CD4-positive, alpha-beta T cell treated with Interleukin-6 at 100 ng/mL for 8 hours (primary cell): ENCODE results near the gene KCNQ1.
A peak's percentile ranks its signal among the peaks of the same experiment; 100 is the strongest.

ENCODE experiments used
- DNase-seq: peaks from one replicate; pipeline ENCODE4 v3.0.0-alpha.2; 2020; ENCODE audit warnings: mixed read lengths, low spot score

The KCNQ1 gene

GRCh38 chr11:2423157-2424025, 21.4 kb upstream of the KCNQ1 start:
- no peak for DNase-seq

DNA sequence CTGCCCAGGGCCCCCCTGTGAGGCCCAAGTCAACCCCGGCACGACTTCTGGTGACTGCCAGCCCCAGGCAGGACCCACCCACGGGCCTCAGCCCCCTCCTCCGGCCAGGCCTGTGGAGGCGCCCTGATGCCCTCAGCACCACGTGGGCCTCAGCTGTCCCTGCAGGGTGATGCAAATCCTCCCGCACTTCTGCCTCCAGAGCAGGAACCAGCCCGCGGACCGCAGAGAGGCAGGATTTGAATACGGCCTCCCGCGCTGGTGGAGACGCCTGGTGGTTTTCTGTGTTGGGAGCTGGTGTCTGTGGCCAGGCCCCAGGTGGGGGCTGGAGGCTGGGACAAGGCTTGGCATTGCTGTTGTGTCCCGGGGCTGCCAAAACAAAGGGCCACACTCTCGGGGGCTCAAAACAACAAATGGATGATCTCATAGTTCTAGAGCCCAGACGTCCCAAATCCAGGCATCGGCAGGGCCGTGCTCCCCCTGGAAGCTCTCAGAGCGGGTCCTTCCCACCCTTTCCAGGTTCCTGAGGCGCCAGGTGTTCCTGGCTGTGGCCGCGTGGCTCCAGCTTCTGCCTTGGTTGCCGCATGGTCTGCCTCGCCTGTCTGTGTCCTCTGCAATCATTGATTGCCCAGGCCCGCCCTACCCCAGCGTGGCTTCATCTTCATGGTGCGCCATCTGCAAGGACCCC, 19.9 kb upstream of the KCNQ1 start:
- DNase-seq = no peak

DNA sequence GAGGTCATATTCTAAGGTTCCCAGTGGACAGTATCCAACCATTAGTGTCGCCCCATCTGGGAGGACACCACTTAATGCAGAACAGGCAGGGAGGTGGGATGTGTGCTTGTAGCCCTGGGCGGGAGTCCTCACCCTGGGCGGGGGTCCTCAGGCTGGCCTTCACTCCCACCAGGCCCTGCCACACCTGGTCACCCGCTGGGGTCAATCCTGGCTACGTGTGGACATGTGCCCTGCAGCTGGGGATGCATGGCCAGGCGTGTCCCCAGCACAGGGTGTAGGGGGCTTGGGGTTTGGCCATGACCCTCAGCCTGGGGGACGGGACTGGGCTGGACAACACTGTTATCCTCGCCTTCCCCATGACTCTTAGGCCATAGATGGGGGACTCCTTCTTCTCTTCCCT, 19.3 kb upstream of the KCNQ1 start:
- DNase-seq = no peak

GRCh38 chr11:2426221-2426620, 18.6 kb upstream of the KCNQ1 start:
- no peak for DNase-seq

- DNase-seq = no peak
These were observed 17.8 kb upstream of the KCNQ1 start for GRCh38 chr11:2426826-2427521.

GRCh38 chr11:2427721-2428321, 17.0 kb upstream of the KCNQ1 start:
- no peak for DNase-seq

- DNase-seq = peak; percentile 83
These were observed 16.4 kb upstream of the KCNQ1 start for GRCh38 chr11:2428322-2428795.

GRCh38 chr11:2431395-2431794, 13.4 kb upstream of the KCNQ1 start:
- no peak for DNase-seq

DNA sequence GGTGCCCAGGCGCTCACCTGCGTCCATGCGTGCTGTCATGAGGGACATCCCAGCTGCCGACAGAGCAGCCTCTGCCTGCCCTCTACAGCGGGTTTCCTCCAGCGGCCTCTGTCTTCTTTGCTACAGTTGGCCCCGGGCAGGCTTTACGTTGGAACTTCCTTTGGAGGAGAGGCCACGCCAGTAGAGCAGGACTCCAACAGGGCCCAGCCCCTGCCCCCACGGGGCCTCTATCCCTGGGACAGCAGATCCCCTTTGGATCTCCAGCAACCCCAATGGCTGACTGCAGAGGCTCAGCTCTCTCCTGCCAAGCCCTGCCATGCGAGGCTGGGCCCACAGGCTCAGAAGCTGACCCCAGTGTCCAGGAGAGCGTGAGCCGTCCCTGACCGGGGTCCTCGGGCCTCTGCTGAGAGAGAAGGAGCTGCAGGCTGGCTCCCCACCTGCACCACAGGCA, 12.6 kb upstream of the KCNQ1 start:
- DNase-seq = no peak

- no peak for DNase-seq
These were observed 12.2 kb upstream of the KCNQ1 start for GRCh38 chr11:2432628-2433071.

DNA sequence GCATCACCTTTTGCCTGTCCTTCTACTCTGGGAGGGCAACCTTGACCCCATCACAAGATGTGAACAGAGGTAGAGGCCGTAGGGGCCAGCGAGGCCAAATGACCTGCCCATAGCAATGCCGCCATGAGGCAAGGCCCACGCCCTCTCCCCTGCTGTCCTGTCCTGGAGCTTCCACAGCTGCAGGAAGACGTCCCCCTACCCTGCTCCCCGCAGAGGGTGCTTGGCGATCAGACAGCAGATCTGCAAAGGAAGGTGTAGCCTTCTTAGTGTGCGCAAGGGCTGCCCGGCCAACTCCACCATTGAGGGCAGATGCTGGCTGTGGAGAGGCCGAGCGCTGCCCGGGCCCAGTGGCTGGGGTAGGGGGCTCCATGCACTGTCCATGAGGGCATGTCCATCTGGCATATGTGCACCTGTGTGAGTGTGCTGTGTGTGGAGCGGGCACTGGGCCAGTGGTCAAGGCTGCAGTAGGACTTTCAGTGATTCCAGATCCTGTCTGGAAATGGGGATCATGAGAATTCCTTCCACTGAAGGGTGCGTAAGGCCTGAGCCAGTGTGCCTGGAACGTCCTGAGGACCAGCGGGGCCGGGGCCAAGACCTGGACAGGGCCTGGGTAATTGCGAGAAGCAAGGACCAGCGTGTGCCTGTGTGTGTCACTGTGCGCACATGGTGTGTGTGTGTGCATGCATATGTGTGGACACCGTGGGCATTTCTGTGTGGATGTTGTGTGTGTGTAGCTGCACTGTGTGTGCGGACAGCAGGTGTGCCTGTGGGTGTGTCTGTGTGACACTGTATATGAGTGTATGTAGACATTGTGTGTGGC, 11.5 kb upstream of the KCNQ1 start:
- DNase-seq = no peak

GRCh38 chr11:2434008-2434407, 10.8 kb upstream of the KCNQ1 start:
- DNase-seq = no peak

DNA sequence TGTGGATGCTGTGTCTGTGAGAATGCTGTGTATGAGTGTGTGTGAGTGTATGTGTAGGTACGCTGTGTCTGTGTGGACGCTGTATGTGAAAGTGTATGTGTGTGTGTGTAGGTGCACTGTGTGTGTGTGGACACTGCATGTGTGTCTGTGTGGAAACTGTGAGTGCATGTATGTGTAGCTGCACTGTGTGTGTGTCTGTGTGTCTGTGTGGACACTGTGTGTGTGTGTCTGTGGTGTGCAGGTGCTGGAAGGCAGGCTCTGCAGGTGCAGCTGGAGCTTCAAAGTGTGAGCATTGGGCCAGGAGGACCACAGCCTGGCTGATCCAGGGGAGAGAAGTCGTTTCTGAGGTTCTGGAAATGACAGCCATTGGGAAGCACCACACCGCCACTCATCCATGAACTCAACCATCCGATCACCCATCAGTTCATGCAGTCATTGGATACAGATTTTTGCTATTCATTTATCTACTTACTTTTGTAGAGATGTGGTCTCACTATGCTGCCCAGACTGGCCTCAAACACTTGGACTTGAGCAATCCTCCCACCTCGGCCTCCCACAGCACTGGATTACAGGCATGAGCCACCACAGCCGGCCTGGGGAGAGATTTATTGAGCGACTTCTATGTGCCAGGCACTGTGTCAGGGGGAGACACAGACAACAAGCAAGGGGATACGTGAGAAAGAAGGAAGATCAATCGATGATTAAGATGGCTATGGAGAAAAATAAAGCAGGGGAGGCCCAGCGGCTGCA, 10.1 kb upstream of the KCNQ1 start:
- DNase-seq = no peak

DNA sequence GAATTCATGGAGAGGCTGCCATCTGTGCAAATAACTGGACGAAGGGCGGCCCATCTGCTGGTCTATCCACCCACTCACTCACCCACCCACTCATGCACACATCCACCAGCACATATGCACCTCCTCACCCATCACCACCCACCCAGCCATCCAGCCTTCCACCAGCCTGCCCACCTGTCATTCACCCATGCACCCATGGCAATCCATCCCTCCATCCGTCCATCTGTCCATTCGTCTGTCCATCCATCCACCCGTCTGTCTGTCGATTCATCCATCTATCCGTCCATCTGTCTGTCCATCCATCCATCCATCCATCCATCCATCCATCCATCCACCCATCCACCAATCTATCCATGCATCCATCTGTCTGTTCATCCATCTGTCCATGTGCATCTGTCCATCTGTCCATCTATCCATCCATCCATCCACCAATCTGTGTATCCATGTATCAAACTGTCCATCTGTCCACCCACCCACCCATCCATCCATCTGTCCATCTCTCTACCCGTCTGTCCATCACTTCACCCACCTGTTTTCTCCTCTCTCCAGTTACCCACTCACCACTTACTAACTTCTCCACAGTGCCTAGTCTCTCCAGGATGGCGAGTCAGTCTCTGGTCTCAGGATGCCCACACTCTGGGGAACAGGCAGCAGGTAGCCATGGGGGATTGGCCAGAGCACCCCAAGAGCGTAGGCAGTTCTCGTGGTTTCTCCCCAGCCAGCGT, 9.4 kb upstream of the KCNQ1 start:
- DNase-seq = no peak

DNA sequence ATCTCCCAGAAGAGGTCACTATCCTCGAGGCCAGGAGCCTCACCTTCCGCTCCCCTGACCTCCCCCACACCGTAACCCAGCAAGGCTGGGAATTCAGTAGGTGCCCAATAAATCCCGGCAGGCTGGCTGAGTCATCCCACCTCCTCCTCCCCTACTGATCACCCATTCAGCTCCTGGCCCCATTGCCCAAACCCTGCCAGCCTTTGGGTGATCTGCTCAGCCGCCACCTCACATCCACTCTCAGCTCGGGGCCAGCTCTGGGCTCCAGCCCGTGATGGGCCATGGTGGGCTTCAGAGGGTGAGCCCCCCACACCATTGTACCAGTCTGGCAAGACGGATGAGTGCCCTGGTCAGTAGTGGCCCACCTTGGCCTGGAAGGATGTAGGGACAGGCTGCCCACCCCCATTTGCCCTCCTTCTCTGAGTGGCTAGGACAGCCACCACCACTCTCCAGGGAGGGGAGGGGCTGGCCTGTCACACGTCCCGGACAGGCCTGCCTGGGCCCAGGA, 8.7 kb upstream of the KCNQ1 start:
- no peak for DNase-seq

DNA sequence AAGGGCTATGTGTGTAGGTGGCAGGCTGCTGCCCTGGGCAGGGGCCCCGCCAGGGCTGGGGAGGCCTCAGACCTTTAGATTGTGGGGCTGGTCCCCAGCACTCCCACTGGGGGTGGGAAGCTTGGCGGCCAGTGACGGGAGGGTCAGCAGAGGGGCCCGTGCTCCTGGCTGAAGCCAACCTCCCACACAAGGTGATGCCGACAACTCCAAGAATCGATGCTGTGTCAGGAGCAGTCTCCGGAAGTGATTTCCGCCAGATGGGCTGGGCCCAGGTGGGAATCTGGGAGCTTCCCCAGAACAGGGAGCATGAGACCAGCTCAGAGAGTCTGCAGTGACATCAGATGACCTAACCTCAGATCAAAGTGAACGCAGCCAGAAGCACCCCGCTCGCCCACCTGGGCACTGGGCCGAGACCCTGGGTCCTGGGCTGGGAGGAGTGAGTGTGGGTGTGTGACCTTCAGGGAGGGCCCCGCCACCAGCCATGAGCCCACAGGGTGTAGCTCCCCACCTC, 8.2 kb upstream of the KCNQ1 start:
- no peak for DNase-seq

DNA sequence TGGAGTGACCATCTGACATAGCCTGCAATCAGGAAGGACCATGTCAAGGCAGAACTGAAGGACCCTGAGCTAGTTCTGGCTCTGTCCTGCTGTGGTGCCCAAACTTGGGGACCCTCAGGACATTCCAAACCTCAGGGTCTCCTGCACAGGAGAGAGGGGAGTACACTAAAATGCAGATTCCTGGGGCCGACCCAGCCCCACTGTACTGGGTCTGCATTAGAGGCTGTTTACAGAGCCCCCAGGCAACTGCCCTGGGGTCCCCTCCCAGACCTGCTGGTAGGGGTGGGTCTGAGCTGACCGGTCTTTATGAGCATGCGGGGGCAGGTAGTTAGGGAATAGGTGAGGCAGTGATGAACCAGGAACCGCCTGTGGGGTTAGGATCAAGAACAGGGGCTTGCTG, 7.3 kb upstream of the KCNQ1 start:
- DNase-seq = no peak

DNA sequence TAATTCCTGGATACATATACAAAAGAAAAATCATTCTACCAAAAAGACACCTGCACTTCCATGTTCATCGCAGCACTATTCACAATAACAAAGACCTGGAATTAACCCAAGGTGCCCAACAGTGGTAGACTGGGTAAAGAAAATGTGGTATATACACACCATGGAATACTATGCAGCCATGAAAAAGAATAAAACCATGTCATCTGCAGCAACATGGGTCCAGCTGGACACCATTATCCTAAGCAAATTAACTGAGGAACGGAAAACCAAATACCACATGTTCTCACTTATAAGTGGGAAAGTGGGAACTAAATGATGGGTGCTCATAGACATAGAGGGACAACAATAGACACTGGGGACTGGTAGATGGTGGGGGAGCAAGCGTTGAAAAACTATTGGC, 5.0 kb upstream of the KCNQ1 start:
- no peak for DNase-seq

DNA sequence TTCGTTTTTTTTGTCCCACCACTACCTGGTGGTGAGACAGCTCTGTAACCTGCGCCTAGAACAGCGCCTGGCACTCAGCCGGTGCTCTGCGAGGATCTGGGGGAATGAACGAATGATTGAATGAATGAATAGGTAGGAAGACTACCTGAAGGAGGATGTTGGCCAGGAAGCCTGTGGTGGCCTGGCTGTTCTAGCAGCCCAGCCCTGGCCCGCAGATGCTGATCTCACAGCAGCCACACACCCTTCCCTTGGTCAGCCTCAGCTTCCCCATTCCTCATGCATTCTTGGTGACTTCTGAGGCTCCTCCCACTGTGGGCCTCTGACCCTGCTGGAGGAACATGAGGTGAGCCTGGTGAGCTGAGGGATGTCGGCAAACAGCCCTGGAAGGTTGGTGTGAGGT, 4.2 kb upstream of the KCNQ1 start:
- DNase-seq = no peak

DNA sequence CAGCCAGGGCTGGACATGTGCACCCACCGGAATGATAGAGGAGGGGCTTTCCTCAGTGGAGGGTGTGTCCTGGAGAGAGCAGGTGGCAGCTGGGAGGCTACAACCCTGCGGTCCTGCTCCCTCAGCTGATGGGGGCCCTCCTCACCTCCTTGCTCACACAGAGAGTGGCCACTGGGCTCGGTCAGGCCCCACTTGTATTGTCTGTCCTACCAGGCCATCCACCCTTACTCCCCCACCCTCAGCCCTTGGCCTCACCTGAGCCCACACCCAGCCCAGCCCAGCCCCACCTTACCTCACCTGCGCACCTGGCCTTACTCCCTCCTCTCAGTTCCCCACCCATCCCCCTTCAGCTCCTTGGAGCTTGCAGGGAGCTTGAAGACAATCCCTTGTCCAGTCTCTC, 3.6 kb upstream of the KCNQ1 start:
- DNase-seq = no peak
